Aorta (tissue), 5 donors: ENCODE data around the gene G3BP1. TPM values are rescaled to one million over a fixed set of nuclear protein-coding genes. Genes with fewer than 3 reads are reported as not detected.

Experiments
- ATAC-seq: fragments of 200-7000 bp; cut with Tn5 transposase; one replicate; pipeline ENCODE4 v1.9.1; 2022; ENCODE audit warnings: moderate library complexity; ENCODE audit not compliant: low FRiP score
- DNase-seq, 2 donors: peaks; one replicate each; pipeline ENCODE4 v3.0.0-alpha.2; 2020
- H3K27ac ChIP-seq, 2 donors: one replicate each; pipeline ENCODE4 v1.5.1; 2013; ENCODE audit warnings: low read length in 2 of 2, mild to moderate bottlenecking in 2 of 2, moderate library complexity in 2 of 2, control low read depth in 1 of 2, inconsistent platforms in 1 of 2, low read depth in 1 of 2
- H3K27me3 ChIP-seq, 2 donors: one replicate each; pipeline ENCODE4 v1.6.1; 2013; ENCODE audit warnings: control low read depth in 1 of 2, low read length in 1 of 2, mild to moderate bottlenecking in 1 of 2, moderate library complexity in 1 of 2; ENCODE audit not compliant: insufficient read depth in 2 of 2, control insufficient read depth in 1 of 2
- H3K36me3 ChIP-seq, 2 donors: one replicate each; pipeline ENCODE4 v1.6.1; 2013; ENCODE audit warnings: control low read depth in 1 of 2, low read length in 1 of 2, mild to moderate bottlenecking in 1 of 2; ENCODE audit not compliant: insufficient read depth in 2 of 2, control insufficient read depth in 1 of 2
- H3K4me1 ChIP-seq, 2 donors: one replicate each; pipeline ENCODE4 v1.6.1; 2013; ENCODE audit warnings: low read length in 2 of 2, control low read depth in 1 of 2, mild to moderate bottlenecking in 1 of 2, moderate library complexity in 1 of 2; ENCODE audit not compliant: insufficient read depth in 2 of 2, control insufficient read depth in 1 of 2
- H3K4me3 ChIP-seq, 2 donors: one replicate each; pipeline ENCODE4 v1.5.1; 2013; ENCODE audit warnings: low read length in 2 of 2, control low read depth in 1 of 2, mild to moderate bottlenecking in 1 of 2
- H3K9me3 ChIP-seq: one replicate; pipeline ENCODE4 v1.6.1; 2013; ENCODE audit warnings: mild to moderate bottlenecking, low read length; ENCODE audit not compliant: control insufficient read depth
- WGBS, 2 donors: extraction: QIAGEN DNeasy Blood & Tissue Kit; methylation state at CpG; one replicate each; pipeline ENCODE4 v1.1.7; 2013; 5-methylcytosine and 5-hydroxymethylcytosine counted together
- intact Hi-C, 2 donors: fragments of 100-400 bp; cut with DNase I; formaldehyde crosslinking; loops; one replicate each; pipeline versions ENCODE4 v1.14.2 to v1.15.0; 2022
- polyA plus RNA-seq, 2 donors: library from polyadenylated mRNA; stranded (reverse); fragments of 200-250 nt; gene quantifications; one replicate each; pipeline ENCODE4 v1.2.3, GENCODE V29; 2013
- total RNA-seq, 2 donors: library from RNA; stranded (reverse); fragmentation: NEBNext Ultra II Directional; extraction: Animal tissue kit (Norgen Biotek cat#: 25700); gene quantifications; one replicate each; pipeline ENCODE4 v1.2.1, GENCODE V29; 2021
- donor health status: healthy with polysubstance abuse.
- donor health status: Bipolar disorder and iron deficiency.
- donor health status: DM: no; HTN: no; CAD: no.
- donor health status: DM: no; HTN: no; CAD: no.
- donor health status: DM: yes; HTN: yes; CAD: no.

G3BP1 gene
- total and polyA plus RNA-seq, 4 donors: 18.7 to 140 (median 69.6) TPM

GRCh38 chr5:151743530-151743929 lies 28.2 kb upstream of the G3BP1 start:
- Histone ChIP-seq H3K4me3 (no peak overlapping the region), H3K27ac (no peak overlapping the region), H3K36me3 (no peaks in the 10 kb centered on the region), H3K9me3 (no peaks in the 10 kb centered on the region), H3K4me1 (peaks cover 0 to 4% of the 10 kb centered on the region in 2 donors), H3K27me3 (no peaks in the 10 kb centered on the region)
- intact Hi-C loops: loop anchor here (2.0 to 10.0 kb wide), 4 partner anchors 241 to 297 kb away; partner anchors contain the start of gene SLC36A1 (in 2 of the 2)
- DNase-seq (no peak), ATAC-seq (no peak)
- WGBS, 2 donors: 79 to 86% methylated on average over 1 of the region's 1 CpG

GRCh38 chr5:151745071-151745705 lies 26.6 kb upstream of the G3BP1 start:
- Histone ChIP-seq H3K27ac (peak overlapping the region; percentile 1 to 4), H3K4me1 (peaks cover 0 to 2% of the 10 kb centered on the region in 2 donors), H3K9me3 (no peaks in the 10 kb centered on the region), H3K4me3 (no peak overlapping the region), H3K36me3 (no peaks in the 10 kb centered on the region), H3K27me3 (no peaks in the 10 kb centered on the region)
- intact Hi-C loops: loop anchor here in 1 of 2 donors (10.0 kb wide), 1 partner anchor 250 kb away; no protein-coding TSS in a partner anchor
- 32 to 39% methylated on average over 7 of the region's 7 CpGs for WGBS, 2 donors
- ATAC-seq: peak; percentile 17
- DNase-seq: peak; percentile 77 to 86

- Histone ChIP-seq H3K36me3 (no peaks in the 10 kb centered on the region), H3K27ac (peak overlapping the region in 1 of 2 donors; percentile 60), H3K4me3 (no peak overlapping the region), H3K27me3 (no peaks in the 10 kb centered on the region), H3K9me3 (no peaks in the 10 kb centered on the region), H3K4me1 (peaks cover 0 to 4% of the 10 kb centered on the region in 2 donors)
- intact Hi-C loops: no loop called here
- DNase-seq: no peak
- WGBS, 2 donors: 88 to 94% methylated on average over 4 of the region's 4 CpGs
- no peak for ATAC-seq
Measured at GRCh38 chr5:151750121-151750520, 21.6 kb upstream of the G3BP1 start.

GRCh38 chr5:151751091-151751490 lies 20.7 kb upstream of the G3BP1 start:
- intact Hi-C loops: no loop called here
- no peaks in the 10 kb centered on the region for H3K27me3 ChIP-seq
- H3K27ac ChIP-seq: no peak overlapping the region
- ATAC-seq (no peak), DNase-seq (no peak)
- H3K9me3 ChIP-seq: no peaks in the 10 kb centered on the region
- WGBS, 2 donors: 96 to 97% methylated on average over 4 of the region's 4 CpGs
- peaks cover 0 to 4% of the 10 kb centered on the region in 2 donors for H3K4me1 ChIP-seq
- H3K36me3 ChIP-seq: no peaks in the 10 kb centered on the region
- no peak overlapping the region for H3K4me3 ChIP-seq

- intact Hi-C loops: no loop called here
- Histone ChIP-seq H3K9me3 (no peaks in the 10 kb centered on the region), H3K4me3 (no peak overlapping the region), H3K4me1 (peaks cover 0 to 4% of the 10 kb centered on the region in 2 donors), H3K36me3 (no peaks in the 10 kb centered on the region), H3K27me3 (no peaks in the 10 kb centered on the region), H3K27ac (no peak overlapping the region)
- ATAC-seq: no peak
- WGBS, 2 donors: 93 to 94% methylated on average over 4 of the region's 4 CpGs
- no peak for DNase-seq
Measured at GRCh38 chr5:151751593-151751992, 20.2 kb upstream of the G3BP1 start.

- ATAC-seq: no peak
- H3K27ac ChIP-seq: no peak overlapping the region
- H3K4me1 ChIP-seq: peaks cover 0 to 2% of the 10 kb centered on the region in 2 donors
- intact Hi-C loops: loop anchor here in 1 of 2 donors (5.0 kb wide), 1 partner anchor 592 kb away; no protein-coding TSS in a partner anchor
- H3K9me3 ChIP-seq: no peaks in the 10 kb centered on the region
- no peaks in the 10 kb centered on the region for H3K36me3 ChIP-seq
- DNase-seq: no peak
- no peaks in the 10 kb centered on the region for H3K27me3 ChIP-seq
- WGBS, 2 donors: 88 to 91% methylated on average over 3 of the region's 3 CpGs
- no peak overlapping the region for H3K4me3 ChIP-seq
Measured at GRCh38 chr5:151755383-151755782, 16.4 kb upstream of the G3BP1 start.

GRCh38 chr5:151757233-151758140 lies 14.3 kb upstream of the G3BP1 start:
- DNase-seq: no peak
- intact Hi-C loops: loop anchor here (1.0 to 5.0 kb wide), 3 partner anchors 13 to 590 kb away; partner anchors contain the start of gene G3BP1 (in 1 of the 2)
- peak overlapping the region in 1 of 2 donors; percentile 30 for H3K27ac ChIP-seq
- ATAC-seq: peak; percentile 38
- H3K9me3 ChIP-seq: no peaks in the 10 kb centered on the region
- peak overlapping the region; percentile 84 to 86 for H3K4me3 ChIP-seq
- WGBS, 2 donors: 2% methylated on average over 9 of the region's 9 CpGs
- H3K27me3 ChIP-seq: no peaks in the 10 kb centered on the region
- no peaks in the 10 kb centered on the region for H3K36me3 ChIP-seq
- peaks cover 0 to 2% of the 10 kb centered on the region in 2 donors for H3K4me1 ChIP-seq

- 0 to 2% methylated on average over 11 of the region's 11 CpGs for WGBS, 2 donors
- ATAC-seq: peak; percentile 59
- Histone ChIP-seq H3K27ac (peak overlapping the region in 1 of 2 donors; percentile 20), H3K9me3 (no peaks in the 10 kb centered on the region), H3K4me1 (no peaks in the 10 kb centered on the region), H3K36me3 (no peaks in the 10 kb centered on the region), H3K27me3 (no peaks in the 10 kb centered on the region), H3K4me3 (peak overlapping the region; percentile 84 to 86)
- peak in 1 of 2 donors; percentile 61 for DNase-seq
- intact Hi-C loops: loop anchor here (1.0 to 5.0 kb wide), 3 partner anchors 12 to 589 kb away; partner anchors contain the start of gene G3BP1 (in 1 of the 2)
Measured at GRCh38 chr5:151758141-151758429, 13.7 kb upstream of the G3BP1 start.
